HG02588 (cell line): ENCODE measurements around the gene CPT1B.
"Not testable (repeated sequence)": the region's sequence is repeated elsewhere in the genome, so short reads cannot be mapped to it uniquely, and the experiment has no call there.

Experiments
- ATAC-seq: cut with Tn5 transposase; IDR thresholded peaks from one replicate; pipeline ENCODE4 v1.9.1; 2021; ENCODE audit warnings: mild to moderate bottlenecking, moderate library complexity; ENCODE audit not compliant: unreplicated experiment

The CPT1B gene

GRCh38 chr22:50547263-50547985 lies 30.8 kb downstream of the CPT1B start:
- no peak for ATAC-seq

- no peak for ATAC-seq
Measured at GRCh38 chr22:50546326-50547262, 31.6 kb downstream of the CPT1B start.

- ATAC-seq, result no peak
Measured at GRCh38 chr22:50545522-50546325, 32.5 kb downstream of the CPT1B start, which contains the start of gene KLHDC7B. KLHDC7B (plus strand) TSS chr22:50545899; CDS start chr22:50546244, 345 bp downstream.

- no peak for ATAC-seq
Measured at GRCh38 chr22:50544746-50545253, 33.4 kb downstream of the CPT1B start.

- ATAC-seq, result no peak
Measured at GRCh38 chr22:50544078-50544745, 34.0 kb downstream of the CPT1B start.

GRCh38 chr22:50542416-50542927 lies 35.8 kb downstream of the CPT1B start:
- ATAC-seq, result no peak

- ATAC-seq, result not testable (repeated sequence)
Measured at GRCh38 chr22:50541667-50542026, 36.6 kb downstream of the CPT1B start.

- ATAC-seq, result no peak
Measured at GRCh38 chr22:50540381-50540780, 37.8 kb downstream of the CPT1B start.

- no peak for ATAC-seq
Measured at GRCh38 chr22:50537765-50538164, 40.5 kb downstream of the CPT1B start.

GRCh38 chr22:50536226-50536625 lies 42.0 kb downstream of the CPT1B start:
- no peak for ATAC-seq

GRCh38 chr22:50535113-50535512 lies 43.1 kb downstream of the CPT1B start:
- ATAC-seq, result no peak

GRCh38 chr22:50533856-50534711 lies 44.1 kb downstream of the CPT1B start:
- ATAC-seq, result not testable (repeated sequence)

- ATAC-seq, result no peak
Measured at GRCh38 chr22:50532824-50533796, 45.1 kb downstream of the CPT1B start.

GRCh38 chr22:50531962-50532674 lies 46.1 kb downstream of the CPT1B start:
- ATAC-seq, result peak; percentile 3

GRCh38 chr22:50531546-50531961 lies 46.7 kb downstream of the CPT1B start:
- peak; percentile 17 for ATAC-seq

GRCh38 chr22:50530877-50531545 lies 47.2 kb downstream of the CPT1B start:
- no peak for ATAC-seq

GRCh38 chr22:50530580-50530876 lies 47.7 kb downstream of the CPT1B start:
- ATAC-seq, result no peak
